Hepatocyte (in vitro differentiated cells): ENCODE results near the gene RANGRF. TPM values are rescaled to one million over a fixed set of nuclear protein-coding genes. Genes with fewer than 3 reads are reported as not detected.
A peak's percentile ranks its signal among the peaks of the same experiment; 100 is the strongest.

Source experiments
- DNase-seq: peaks from one replicate; pipeline ENCODE4 v3.0.0-alpha.2; 2016; ENCODE audit warnings: low spot score
- H2AFZ ChIP-seq: fragments of 200-600 bp; sonication (generic); 2 replicates; pipeline ENCODE4 v1.6.0; 2016; ENCODE audit warnings: antibody characterized with exemption, mild to moderate bottlenecking
- H3K27ac ChIP-seq: fragments of 200-600 bp; sonication (generic); 2 replicates; pipeline ENCODE4 v1.5.1; 2016; ENCODE audit warnings: mild to moderate bottlenecking
- H3K27me3 ChIP-seq: fragments of 200-600 bp; sonication (generic); 2 replicates; pipeline ENCODE4 v1.6.1; 2016
- H3K36me3 ChIP-seq: fragments of 200-600 bp; sonication (generic); replicated peaks from 2 replicates; pipeline ENCODE4 v1.5.1; 2016; ENCODE audit warnings: low read depth; ENCODE audit not compliant: insufficient read depth
- H3K4me1 ChIP-seq: fragments of 200-600 bp; sonication (generic); 2 replicates; pipeline ENCODE4 v1.5.1; 2016; ENCODE audit warnings: mild to moderate bottlenecking, moderate library complexity; ENCODE audit not compliant: insufficient read depth
- H3K4me2 ChIP-seq: fragments of 200-600 bp; sonication (generic); 2 replicates; pipeline ENCODE4 v1.6.0; 2016
- H3K4me3 ChIP-seq: fragments of 200-600 bp; sonication (generic); 2 replicates; pipeline ENCODE4 v1.5.1; 2016; ENCODE audit warnings: mild to moderate bottlenecking
- H3K79me2 ChIP-seq: fragments of 200-600 bp; sonication (generic); 2 replicates; pipeline ENCODE4 v1.6.0; 2017; ENCODE audit warnings: mild to moderate bottlenecking
- H3K9me2 ChIP-seq: fragments of 200-600 bp; sonication (generic); replicated peaks from 2 replicates; pipeline ENCODE4 v1.6.0; 2017; ENCODE audit warnings: mild to moderate bottlenecking; ENCODE audit not compliant: insufficient read depth
- H3K9me3 ChIP-seq: fragments of 200-600 bp; sonication (generic); 2 replicates; pipeline ENCODE4 v1.5.1; 2016; ENCODE audit warnings: low read depth, mild to moderate bottlenecking
- H4K20me1 ChIP-seq: fragments of 200-600 bp; sonication (generic); 2 replicates; pipeline ENCODE4 v1.6.0; 2016; ENCODE audit warnings: mild to moderate bottlenecking; ENCODE audit not compliant: insufficient read depth, poor library complexity, severe bottlenecking
- EZH2 ChIP-seq: fragments of 200-600 bp; sonication (generic); IDR thresholded peaks from 2 replicates; pipeline ENCODE4 v1.6.1; 2016; ENCODE audit warnings: antibody characterized with exemption, mild to moderate bottlenecking, borderline replicate concordance
- EZH2phosphoT487 ChIP-seq: fragments of 200-600 bp; sonication (generic); IDR thresholded peaks from one replicate; pipeline ENCODE4 v1.6.1; 2018; ENCODE audit warnings: antibody characterized with exemption, mild to moderate bottlenecking, low read depth, moderate library complexity; ENCODE audit not compliant: unreplicated experiment, severe bottlenecking
- WGBS: methylation state at CpG from one replicate; pipeline ENCODE4 v1.1.6; 2016; ENCODE audit warnings: low lambda C conversion rate; ENCODE audit errors: missing lambda C conversion rate; 5-methylcytosine and 5-hydroxymethylcytosine counted together
- polyA plus RNA-seq: library from polyadenylated mRNA; unstranded; fragments of >200 nt; fragmentation: Nextera tagmentation; extraction: Ambion mirVana; gene quantifications from 2 replicates; pipeline ENCODE4 v1.2.1, GENCODE V29; 2016
- total RNA-seq: library from RNA; depleted of rRNA; stranded (reverse); fragments of >200 nt; gene quantifications from 2 replicates; pipeline ENCODE4 v1.2.3, GENCODE V29; 2014
- TF ChIP-seq, protein P1 (sequence below): fragments of 200-600 bp; sonication (generic); IDR thresholded peaks from 2 replicates; pipeline ENCODE4 v1.5.1; 2016; ENCODE audit warnings: antibody characterized with exemption, mild to moderate bottlenecking; ENCODE audit not compliant: poor library complexity

RANGRF gene
- total and polyA plus RNA-seq, 2 experiments from 2014 or later = 7.9 to 41.9 TPM

GRCh38 chr17:8268550-8269298, 19.7 kb upstream of the RANGRF start:
- no peak overlapping the region for H3K4me3 ChIP-seq
- H3K27ac ChIP-seq = no peak overlapping the region
- H3K27me3 ChIP-seq = no peaks in the 10 kb centered on the region
- no peaks in the 10 kb centered on the region for H3K4me1 ChIP-seq
- TF ChIP-seq, protein P1, sequence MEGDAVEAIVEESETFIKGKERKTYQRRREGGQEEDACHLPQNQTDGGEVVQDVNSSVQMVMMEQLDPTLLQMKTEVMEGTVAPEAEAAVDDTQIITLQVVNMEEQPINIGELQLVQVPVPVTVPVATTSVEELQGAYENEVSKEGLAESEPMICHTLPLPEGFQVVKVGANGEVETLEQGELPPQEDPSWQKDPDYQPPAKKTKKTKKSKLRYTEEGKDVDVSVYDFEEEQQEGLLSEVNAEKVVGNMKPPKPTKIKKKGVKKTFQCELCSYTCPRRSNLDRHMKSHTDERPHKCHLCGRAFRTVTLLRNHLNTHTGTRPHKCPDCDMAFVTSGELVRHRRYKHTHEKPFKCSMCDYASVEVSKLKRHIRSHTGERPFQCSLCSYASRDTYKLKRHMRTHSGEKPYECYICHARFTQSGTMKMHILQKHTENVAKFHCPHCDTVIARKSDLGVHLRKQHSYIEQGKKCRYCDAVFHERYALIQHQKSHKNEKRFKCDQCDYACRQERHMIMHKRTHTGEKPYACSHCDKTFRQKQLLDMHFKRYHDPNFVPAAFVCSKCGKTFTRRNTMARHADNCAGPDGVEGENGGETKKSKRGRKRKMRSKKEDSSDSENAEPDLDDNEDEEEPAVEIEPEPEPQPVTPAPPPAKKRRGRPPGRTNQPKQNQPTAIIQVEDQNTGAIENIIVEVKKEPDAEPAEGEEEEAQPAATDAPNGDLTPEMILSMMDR = no peak
- TF ChIP-seq EZH2 (no peak), EZH2phosphoT487 (no peak)
- no peak for DNase-seq
- H3K9me3 ChIP-seq = no peaks in the 10 kb centered on the region
- WGBS = 96% methylated on average over 29 of the region's 29 CpGs
- H3K4me2 ChIP-seq = no peak overlapping the region
- H4K20me1 ChIP-seq = no peaks in the 10 kb centered on the region
- no peaks in the 10 kb centered on the region for H3K36me3 ChIP-seq
- no peaks in the 10 kb centered on the region for H3K9me2 ChIP-seq
- no peaks in the 10 kb centered on the region for H3K79me2 ChIP-seq
- H2AFZ ChIP-seq = no peak overlapping the region

DNA sequence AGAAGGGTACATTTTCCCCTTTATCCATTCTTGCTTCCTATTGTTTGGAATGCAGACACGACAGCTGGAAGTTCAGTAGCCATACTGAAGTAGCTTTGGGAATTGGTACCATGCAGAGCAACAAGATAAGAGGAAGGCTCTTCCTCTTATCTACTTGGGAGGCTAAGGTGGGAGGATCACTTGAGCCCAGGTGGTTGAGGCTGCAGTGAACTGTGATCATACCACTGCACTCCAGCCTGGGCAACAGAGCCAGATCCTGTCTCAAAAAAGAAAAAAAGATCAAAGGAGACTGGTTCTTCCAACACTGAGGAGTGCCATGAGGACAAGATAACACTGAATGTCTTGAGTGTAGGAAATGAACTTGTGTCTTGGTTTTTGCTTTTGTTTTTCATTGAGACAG, 16.0 kb upstream of the RANGRF start:
- WGBS = 93% methylated on average over 1 of the region's 1 CpG

GRCh38 chr17:8273884-8274444, 14.5 kb upstream of the RANGRF start:
- H3K9me2 ChIP-seq = no peaks in the 10 kb centered on the region
- H3K27ac ChIP-seq = peak overlapping the region; percentile 57
- no peak overlapping the region for H3K4me3 ChIP-seq
- H3K36me3 ChIP-seq = no peaks in the 10 kb centered on the region
- peaks cover 8% of the 10 kb centered on the region for H3K4me1 ChIP-seq
- H4K20me1 ChIP-seq = no peaks in the 10 kb centered on the region
- H3K9me3 ChIP-seq = no peaks in the 10 kb centered on the region
- H3K27me3 ChIP-seq = no peaks in the 10 kb centered on the region
- no peak for TF ChIP-seq EZH2phosphoT487
- TF ChIP-seq, protein P1 = no peak
- TF ChIP-seq EZH2 = no peak
- no peaks in the 10 kb centered on the region for H3K79me2 ChIP-seq
- WGBS = 85% methylated on average over 4 of the region's 4 CpGs
- peak overlapping the region; percentile 19 for H3K4me2 ChIP-seq
- DNase-seq = peak; percentile 62
- no peak overlapping the region for H2AFZ ChIP-seq

More for the DNA sequence above, 16.0 kb upstream of the RANGRF start:
- Histone ChIP-seq H4K20me1 (no peaks in the 10 kb centered on the region), H2AFZ (no peak overlapping the region), H3K9me3 (no peaks in the 10 kb centered on the region), H3K4me3 (no peak overlapping the region), H3K4me2 (no peak overlapping the region), H3K36me3 (no peaks in the 10 kb centered on the region), H3K79me2 (no peaks in the 10 kb centered on the region), H3K27ac (no peak overlapping the region), H3K9me2 (no peaks in the 10 kb centered on the region), H3K27me3 (no peaks in the 10 kb centered on the region), H3K4me1 (peaks cover 8% of the 10 kb centered on the region)
- TF ChIP-seq EZH2 = no peak
- DNase-seq = no peak

- no peaks in the 10 kb centered on the region for H3K27me3 ChIP-seq
- DNase-seq = no peak
- 93% methylated on average over 5 of the region's 5 CpGs for WGBS
- H2AFZ ChIP-seq = no peak overlapping the region
- no peak overlapping the region for H3K27ac ChIP-seq
- no peak overlapping the region for H3K4me2 ChIP-seq
- H4K20me1 ChIP-seq = no peaks in the 10 kb centered on the region
- no peak overlapping the region for H3K4me3 ChIP-seq
- no peak for TF ChIP-seq EZH2phosphoT487
- TF ChIP-seq, protein P1 = no peak
- no peak for TF ChIP-seq EZH2
- no peaks in the 10 kb centered on the region for H3K9me3 ChIP-seq
- no peaks in the 10 kb centered on the region for H3K9me2 ChIP-seq
- H3K4me1 ChIP-seq = peaks cover 8% of the 10 kb centered on the region
- H3K79me2 ChIP-seq = no peaks in the 10 kb centered on the region
- H3K36me3 ChIP-seq = no peaks in the 10 kb centered on the region
Measured at GRCh38 chr17:8274816-8275215, 13.7 kb upstream of the RANGRF start.
